ENCODE results near the gene COL6A2.
"Not testable (repeated sequence)": the region's sequence is repeated elsewhere in the genome, so short reads cannot be mapped to it uniquely, and the experiment has no call there.

COL6A2 gene

GRCh38 chr21:46161633-46162592 is 64.0 kb downstream of the COL6A2 start:
- no peak for TF ChIP-seq ZNF274 (IDR thresholded peaks at IDR 0.05; ENCODE audit: low read depth, low read length)
- H3K4me3 ChIP-seq (ENCODE audit: low read length), result no peak overlapping the region

GRCh38 chr21:46163380-46163779 is 65.5 kb downstream of the COL6A2 start:
- no peak overlapping the region for H3K4me3 ChIP-seq (ENCODE audit: low read length)
- no peak for TF ChIP-seq ZNF274 (IDR thresholded peaks at IDR 0.05; ENCODE audit: low read depth, low read length)

- H3K4me3 ChIP-seq (ENCODE audit: low read length), result no peak overlapping the region
Measured at GRCh38 chr21:46165098-46165497, 67.2 kb downstream of the COL6A2 start.

GRCh38 chr21:46168238-46168637 is 70.3 kb downstream of the COL6A2 start:
- TF ChIP-seq ZNF274 (IDR thresholded peaks at IDR 0.05; ENCODE audit: low read depth, low read length), result no peak
- H3K4me3 ChIP-seq (ENCODE audit: low read length), result no peak overlapping the region

More at GRCh38 chr21:46165098-46165497, 67.2 kb downstream of the COL6A2 start:
- no peak for TF ChIP-seq ZNF274 (IDR thresholded peaks at IDR 0.05; ENCODE audit: low read depth, low read length)

- TF ChIP-seq ZNF274 (IDR thresholded peaks at IDR 0.05; ENCODE audit: low read depth, low read length), result no peak
- H3K4me3 ChIP-seq (ENCODE audit: low read length), result no peak overlapping the region
Measured at GRCh38 chr21:46168659-46169386, 70.9 kb downstream of the COL6A2 start.

GRCh38 chr21:46170436-46171193 is 72.7 kb downstream of the COL6A2 start:
- not testable (repeated sequence) for H3K4me3 ChIP-seq (ENCODE audit: low read length)

GRCh38 chr21:46171585-46171984 is 73.7 kb downstream of the COL6A2 start:
- no peak for TF ChIP-seq ZNF274 (IDR thresholded peaks at IDR 0.05; ENCODE audit: low read depth, low read length)

GRCh38 chr21:46171996-46172862 is 74.3 kb downstream of the COL6A2 start:
- no peak overlapping the region for H3K4me3 ChIP-seq (ENCODE audit: low read length)
- TF ChIP-seq ZNF274 (IDR thresholded peaks at IDR 0.05; ENCODE audit: low read depth, low read length), result no peak

More at GRCh38 chr21:46171585-46171984, 73.7 kb downstream of the COL6A2 start:
- no peak overlapping the region for H3K4me3 ChIP-seq (ENCODE audit: low read length)

GRCh38 chr21:46172863-46173528 is 75.1 kb downstream of the COL6A2 start:
- no peak for TF ChIP-seq ZNF274 (IDR thresholded peaks at IDR 0.05; ENCODE audit: low read depth, low read length)
- H3K4me3 ChIP-seq (ENCODE audit: low read length), result no peak overlapping the region

- no peak for TF ChIP-seq ZNF274 (IDR thresholded peaks at IDR 0.05; ENCODE audit: low read depth, low read length)
- no peak overlapping the region for H3K4me3 ChIP-seq (ENCODE audit: low read length)
Measured at GRCh38 chr21:46173573-46173972, 75.7 kb downstream of the COL6A2 start.

GRCh38 chr21:46176443-46177129 is 78.7 kb downstream of the COL6A2 start:
- not testable (repeated sequence) for H3K4me3 ChIP-seq (ENCODE audit: low read length)

- H3K4me3 ChIP-seq (ENCODE audit: low read length), result no peak overlapping the region
- TF ChIP-seq ZNF274 (IDR thresholded peaks at IDR 0.05; ENCODE audit: low read depth, low read length), result no peak
Measured at GRCh38 chr21:46178961-46179360, 81.0 kb downstream of the COL6A2 start.
